ENCODE measurements around the gene KLF17.

GRCh38 chr1:44141531-44141930, 22.9 kb downstream of the KLF17 start, which contains the start of gene KLF18:
- no peak for TF ChIP-seq CTCF (IDR thresholded peaks at IDR 0.05; ENCODE audit: low read length)
- TF ChIP-seq EZH2phosphoT487 (IDR thresholded peaks at IDR 0.05; ENCODE audit: low read length) = no peak
- no peak for TF ChIP-seq EZH2 (optimal IDR thresholded peaks at IDR 0.05; ENCODE audit: low read depth, low read length)

Data from MM.1S (cell line).